ENCODE data around the gene EML2. TPM values are rescaled to one million over a fixed set of nuclear protein-coding genes. Genes with fewer than 3 reads are reported as not detected.

The EML2 gene
- total and polyA plus RNA-seq, 2 of the 8 experiments (the other 6 are each of a cell fraction or from before 2014, with no cell fraction given), result 28.8 to 29.4 TPM

- ChIA-PET POLR2A (ENCODE audit: partially characterized antibody) (interaction anchor here (0.6 to 5.1 kb wide), 6 partner anchors 8 to 216 kb away, joined by 3 to 34 read pairs (median 4); partner anchors contain the start of genes QPCTL and SNRPD2), CTCF (ENCODE audit: partially characterized antibody) (interaction anchor here (0.7 to 9.6 kb wide), 11 partner anchors 9 to 202 kb away, joined by 3 to 98 read pairs (median 4); partner anchors contain the start of genes QPCTL, SIX5 and SNRPD2)
- H3K4me2 ChIP-seq (ENCODE audit: insufficient read depth in 1 of 2, low read depth in 2 of 2, low read length in 2 of 2), result peak overlapping the region; percentile 2 to 81; a peak in 3 of 4 replicates
- TF ChIP-seq RBBP5 (IDR thresholded peaks at IDR 0.05; ENCODE audit: borderline replicate concordance, low read depth, low read length) (no peak), CHD2 (IDR thresholded peaks at IDR 0.05; ENCODE audit: low read length) (no peak), TEAD4 (IDR thresholded peaks at IDR 0.05; ENCODE audit: low read depth, low read length) (no peak), POLR2A (IDR thresholded peaks at IDR 0.05; ENCODE audit: control extremely low read depth in 1 of 2, low read depth in 2 of 2, low read length in 2 of 2) (no peak), CTBP2 (IDR thresholded peaks at IDR 0.05; ENCODE audit: borderline replicate concordance, insufficient read depth, insufficient read length, low read length) (no peak), YY1 (IDR thresholded peaks at IDR 0.05; ENCODE audit: low read depth, low read length) (no peak), FOSL1 (IDR thresholded peaks at IDR 0.05; ENCODE audit: insufficient read depth, low read depth, low read length) (no peak), EGR1 (IDR thresholded peaks at IDR 0.05; ENCODE audit: borderline replicate concordance, low read depth, low read length) (no peak), SAP30 (IDR thresholded peaks at IDR 0.05; ENCODE audit: insufficient read depth, insufficient replicate concordance, low read length) (no peak), POU5F1 (IDR thresholded peaks at IDR 0.05; ENCODE audit: low read depth, low read length) (no peak), SUZ12 (IDR thresholded peaks at IDR 0.05; ENCODE audit: low read length) (no peak), CBX8 (IDR thresholded peaks at IDR 0.05; ENCODE audit: borderline replicate concordance, low read depth, low read length) (no peak), RXRA (IDR thresholded peaks at IDR 0.05; ENCODE audit: insufficient read depth, low read depth, low read length) (no peak), TBP (IDR thresholded peaks at IDR 0.05; ENCODE audit: low read depth, low read length) (no peak)
Measured at GRCh38 chr19:45682117-45682516, 42.9 kb upstream of the EML2 start.

More at GRCh38 chr19:45682117-45682516, 42.9 kb upstream of the EML2 start:
- Histone ChIP-seq H3K23me2 (ENCODE audit: low read depth, low read length) (peaks cover 5% of the 10 kb centered on the region), H3K4ac (replicated peaks; ENCODE audit: insufficient read length, low read depth, low read length) (no peak overlapping the region), H3K23ac (ENCODE audit: insufficient read length) (no peak overlapping the region), H2AFZ (ENCODE audit: low read length) (no peak overlapping the region), H2BK15ac (ENCODE audit: low read length) (no peak overlapping the region), H3K9me3 (ENCODE audit: insufficient read depth in 2 of 2, low read depth in 1 of 2, low read length in 1 of 2) (no peaks in the 10 kb centered on the region), H3K79me1 (ENCODE audit: low read depth, low read length) (no peaks in the 10 kb centered on the region), H3K4me3 (ENCODE audit: extremely low read depth in 1 of 4, insufficient read depth in 2 of 4, low read depth in 3 of 4, low read length in 4 of 4) (peak overlapping the region in 2 of 4 experiments; percentile 33 to 57; a peak in 4 of 8 replicates), H3K18ac (ENCODE audit: extremely low read depth, low read length) (no peak overlapping the region), H4K8ac (ENCODE audit: extremely low read depth, insufficient read depth, low read length) (no peak overlapping the region), H2BK120ac (replicated peaks; ENCODE audit: low read depth, low read length) (no peak overlapping the region), H2AK5ac (ENCODE audit: low read depth, low read length) (no peak overlapping the region), H3K9ac (replicated peaks in 1 of 4; ENCODE audit: extremely low read depth in 1 of 4, low read depth in 3 of 4, low read length in 3 of 4) (no peak overlapping the region), H4K20me1 (replicated peaks in 1 of 2; ENCODE audit: control insufficient read depth in 1 of 2, insufficient read depth in 2 of 2, low read length in 2 of 2) (peaks cover 2 to 5% of the 10 kb centered on the region in 2 experiments), H4K91ac (replicated peaks; ENCODE audit: insufficient read length, low read length) (no peak overlapping the region), H2BK20ac (ENCODE audit: low read length) (no peak overlapping the region), H2BK12ac (ENCODE audit: low read depth, low read length) (no peak overlapping the region), H3K4me1 (replicated peaks in 1 of 4; ENCODE audit: control insufficient read depth in 3 of 4, insufficient read depth in 4 of 4, low read length in 3 of 4) (peaks cover 0 to 7% (median 3%) of the 10 kb centered on the region in 4 experiments; a peak in 4 of 7 replicates), H2BK5ac (ENCODE audit: low read depth, low read length) (no peak overlapping the region), H3K79me2 (ENCODE audit: control insufficient read depth in 1 of 2, insufficient read depth in 2 of 2, low read length in 2 of 2) (no peaks in the 10 kb centered on the region), H3K27ac (ENCODE audit: low read depth, low read length) (no peak overlapping the region), H3K14ac (ENCODE audit: insufficient read length) (no peak overlapping the region), H3K36me3 (ENCODE audit: control insufficient read depth in 2 of 4, insufficient read depth in 4 of 4, low read length in 3 of 4) (peaks cover 1 to 29% (median 14%) of the 10 kb centered on the region in 4 experiments; a peak in 7 of 8 replicates), H4K5ac (ENCODE audit: insufficient read length, low read depth, low read length) (no peak overlapping the region), H3K56ac (replicated peaks; ENCODE audit: insufficient read length, low read depth, low read length) (no peak overlapping the region), H3K27me3 (replicated peaks in 1 of 4; ENCODE audit: control insufficient read depth in 3 of 4, extremely low read depth in 1 of 4, insufficient read depth in 3 of 4, low read length in 3 of 4) (peaks cover 0 to 5% (median 0%) of the 10 kb centered on the region in 4 experiments; a peak in 3 of 7 replicates)
- FAIRE-seq (no peak), DNase-seq (ENCODE audit: low read depth in 1 of 2, low spot score in 2 of 2) (no peak)
- WGBS, 2 experiments (ENCODE audit: extremely low coverage in 1 of 2, insufficient coverage in 1 of 2, insufficient read length in 1 of 2, insufficient replicate concordance in 2 of 2, low coverage in 1 of 2, low lambda C conversion rate in 2 of 2, missing lambda C conversion rate in 1 of 2), result 74% methylated on average over 8 of the region's 8 CpGs; no CpG with 5 or more reads in 1 of the 2 experiments

All from H1 (cell line).